NCI-H526 treated with DMSO at 0.1 percent for 48 hours (cell line): ENCODE results near the gene HS6ST3.

ENCODE experiments used
- DNase-seq: peaks from one replicate; lab custom pipeline; 2025; lab: John Stamatoyannopoulos, UW

The HS6ST3 gene

DNA sequence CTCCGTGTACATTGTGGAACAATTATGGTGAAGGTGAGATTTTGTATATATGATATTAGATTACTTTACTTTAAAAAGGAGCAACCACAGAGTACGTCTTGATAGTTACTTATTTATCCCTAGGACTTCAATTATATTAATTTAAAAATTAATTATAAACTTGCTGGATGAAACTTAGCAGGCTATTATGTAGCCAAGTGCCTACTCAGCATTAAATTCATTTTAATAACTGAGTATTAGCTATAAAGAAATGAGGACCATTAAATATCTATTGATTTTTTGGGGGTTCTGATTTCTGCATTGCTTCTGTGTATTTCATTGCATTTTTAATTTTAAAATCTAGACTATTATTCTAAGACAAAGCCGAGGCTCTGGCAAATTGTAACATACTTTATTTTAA lies 109.4 kb downstream of the HS6ST3 start:
- no peak for DNase-seq

DNA sequence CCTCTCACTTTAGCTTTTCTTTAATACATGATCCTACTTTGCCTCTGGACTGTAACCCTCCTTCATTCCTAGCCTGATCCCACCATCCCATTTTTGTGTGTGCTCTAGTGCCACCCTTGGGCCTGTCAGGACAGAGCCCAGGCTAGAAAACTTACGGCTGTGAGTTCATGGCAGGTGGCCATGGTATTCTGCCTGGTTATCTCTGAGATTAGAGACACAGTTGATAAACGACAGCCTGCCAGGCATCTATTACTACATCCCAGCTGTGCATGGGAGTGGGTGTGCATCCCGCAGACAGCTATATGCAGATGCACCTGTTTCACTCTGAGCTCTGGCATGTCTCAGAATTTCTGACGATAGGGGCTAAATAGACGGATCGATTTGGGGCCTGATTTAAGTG lies 110.9 kb downstream of the HS6ST3 start:
- DNase-seq: no peak

DNA sequence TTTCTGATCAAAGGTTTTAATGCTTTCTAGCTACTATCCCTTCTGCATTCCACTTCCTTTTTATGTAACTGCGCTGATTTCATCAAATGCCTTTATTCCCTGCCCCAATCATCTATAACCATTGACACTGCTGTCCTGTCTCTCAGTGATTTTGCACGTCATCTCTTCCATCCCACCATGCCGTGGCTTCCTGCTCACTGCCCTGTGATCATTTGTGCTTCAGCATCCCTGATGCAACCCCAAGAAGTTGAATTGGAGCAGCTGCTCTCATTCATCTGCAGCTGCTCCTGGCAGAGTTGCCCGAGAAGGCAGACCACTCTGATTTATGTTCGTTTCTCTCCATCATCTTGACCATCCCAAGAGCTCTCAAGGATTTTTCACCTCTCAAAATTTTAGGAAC lies 112.4 kb downstream of the HS6ST3 start:
- DNase-seq: no peak

DNA sequence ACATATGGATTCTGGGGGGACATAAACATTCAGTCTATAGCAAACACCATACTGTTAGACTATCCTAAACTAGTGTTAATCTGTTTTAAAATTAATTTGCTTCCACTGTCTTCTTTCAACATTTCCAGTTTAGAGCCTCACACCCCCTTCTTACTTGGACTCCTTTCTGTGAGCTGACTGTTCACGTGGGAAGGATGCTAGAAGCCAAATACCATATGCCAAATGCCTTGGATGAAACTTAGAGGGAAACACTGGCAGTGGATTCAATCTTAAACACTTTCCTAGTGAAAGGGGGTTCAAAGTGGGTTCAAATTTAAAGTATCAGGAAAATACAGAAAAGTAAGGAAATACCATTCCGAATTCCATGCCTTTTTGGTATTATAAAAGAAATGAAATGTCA lies 113.6 kb downstream of the HS6ST3 start:
- no peak for DNase-seq

DNA sequence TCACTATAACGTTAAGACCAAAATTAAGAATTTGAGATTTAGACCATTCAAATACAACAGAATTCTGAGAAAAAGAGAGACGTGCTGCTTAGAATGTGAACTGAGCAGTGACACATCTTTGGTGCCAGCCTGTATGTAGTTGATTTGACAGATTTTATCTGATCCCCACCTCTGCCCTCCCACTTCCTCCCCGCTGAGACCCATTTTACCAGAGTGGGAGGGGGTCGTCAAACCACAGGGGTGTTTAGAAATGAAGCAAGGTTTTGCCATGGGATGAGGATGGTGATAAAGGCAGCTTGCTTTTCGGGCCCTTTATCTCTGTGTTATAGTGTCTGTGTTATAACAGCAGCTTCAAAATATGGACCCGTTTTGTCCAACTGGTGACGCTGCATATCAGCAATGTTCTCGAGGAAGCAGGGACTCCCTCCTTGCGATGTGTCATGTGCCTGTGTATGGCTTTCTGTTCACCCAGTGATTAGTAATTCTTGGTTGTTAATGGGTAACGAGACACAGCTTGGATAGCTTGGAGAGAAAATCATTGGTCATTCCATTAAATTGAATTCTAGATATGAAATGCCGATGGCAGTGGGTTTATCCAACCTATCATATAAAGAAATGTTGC lies 125.0 kb downstream of the HS6ST3 start:
- DNase-seq: no peak

DNA sequence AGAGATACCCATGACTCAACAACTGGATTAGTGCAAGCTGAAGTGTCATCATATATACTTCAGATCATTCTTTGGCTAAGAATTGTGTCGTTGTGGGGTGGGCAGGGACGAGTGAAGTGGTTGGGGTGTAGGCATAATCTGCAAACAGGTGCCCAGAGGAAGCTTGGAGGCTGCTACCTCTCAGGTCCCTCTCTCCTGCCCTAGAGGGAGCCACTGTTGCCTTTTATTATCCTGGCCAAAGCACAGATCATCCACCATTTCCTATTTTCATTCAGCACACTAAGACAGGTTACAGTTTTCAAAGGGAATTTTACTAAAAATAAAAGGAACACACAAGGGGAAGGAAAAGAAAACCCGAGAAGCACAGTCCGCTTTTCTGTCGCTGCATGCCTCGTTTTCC lies 126.6 kb downstream of the HS6ST3 start:
- DNase-seq: no peak

DNA sequence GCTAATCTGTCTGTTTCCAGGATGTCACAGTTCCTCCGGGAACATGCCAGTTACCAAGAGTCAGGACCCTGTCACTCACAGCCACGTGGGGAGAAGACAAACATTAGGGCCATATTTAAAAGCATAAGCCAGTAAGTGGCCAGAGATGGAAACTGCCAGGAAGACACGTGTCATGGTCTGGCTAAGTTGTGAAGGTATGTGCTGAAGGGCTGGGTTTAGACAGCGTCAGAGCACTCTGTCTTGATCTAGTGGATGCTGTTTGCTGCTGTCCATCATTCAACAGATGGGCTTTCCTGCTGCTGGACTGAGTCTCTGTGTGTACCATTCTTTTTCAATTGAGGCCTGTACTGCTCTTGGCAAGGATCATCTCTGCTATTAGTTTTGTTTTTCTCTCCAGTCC lies 128.6 kb downstream of the HS6ST3 start:
- DNase-seq: no peak

DNA sequence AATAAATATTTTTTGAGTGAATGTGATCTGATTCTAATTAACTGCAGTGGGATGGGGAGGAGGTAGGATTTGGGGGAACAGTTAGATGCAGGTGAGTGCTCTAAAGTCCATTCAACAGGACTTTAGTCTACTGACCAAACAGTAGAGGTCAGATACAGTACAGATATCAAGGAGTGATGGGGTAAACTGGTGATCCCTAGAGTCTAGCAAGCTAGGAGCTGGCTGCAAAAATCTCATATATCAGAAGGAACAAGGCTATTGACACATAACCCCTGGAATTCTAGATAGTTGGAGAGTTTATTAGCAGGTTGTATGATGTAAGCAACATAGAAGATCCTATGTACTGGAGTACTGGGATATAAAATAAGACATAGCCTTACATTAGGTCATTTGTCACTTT lies 131.6 kb downstream of the HS6ST3 start:
- no peak for DNase-seq

DNA sequence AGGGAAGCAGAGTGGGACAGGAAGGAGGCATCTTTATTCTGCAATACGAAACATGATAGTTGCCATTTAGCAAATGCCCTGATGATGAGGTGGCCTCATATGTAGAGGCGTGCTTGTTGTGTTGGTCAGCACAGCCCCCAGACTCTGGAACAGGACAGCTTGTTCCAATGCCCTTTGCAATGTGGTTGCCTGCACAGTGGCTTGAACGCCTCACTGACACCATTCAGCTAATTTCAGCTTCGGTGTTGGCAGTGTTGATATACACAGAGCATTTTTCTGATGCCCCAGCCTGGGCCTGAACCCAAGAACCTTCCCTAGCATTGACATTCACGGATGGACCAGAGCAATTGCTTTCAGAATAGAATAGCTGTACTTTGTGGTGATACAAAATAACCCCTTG lies 133.3 kb downstream of the HS6ST3 start:
- DNase-seq: no peak

DNA sequence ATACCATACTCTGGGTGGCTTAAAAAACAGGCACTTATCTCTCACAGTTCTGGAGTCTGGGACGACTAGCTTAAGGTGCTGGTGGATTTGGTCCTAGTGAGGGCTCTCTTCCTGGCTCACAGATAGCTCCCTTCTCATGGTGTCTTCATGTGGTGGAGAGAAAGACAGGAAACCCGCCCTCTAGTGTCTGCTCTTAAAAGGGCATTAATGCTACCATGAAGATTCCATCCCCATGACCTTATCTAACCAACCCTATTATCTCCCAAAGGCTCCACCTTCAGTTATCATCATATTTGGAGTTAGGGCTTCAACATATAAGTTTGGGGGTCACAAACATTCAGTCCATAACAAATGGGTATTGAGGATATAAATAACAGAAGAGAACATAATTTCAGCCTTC lies 139.4 kb downstream of the HS6ST3 start:
- peak; percentile 41 for DNase-seq

DNA sequence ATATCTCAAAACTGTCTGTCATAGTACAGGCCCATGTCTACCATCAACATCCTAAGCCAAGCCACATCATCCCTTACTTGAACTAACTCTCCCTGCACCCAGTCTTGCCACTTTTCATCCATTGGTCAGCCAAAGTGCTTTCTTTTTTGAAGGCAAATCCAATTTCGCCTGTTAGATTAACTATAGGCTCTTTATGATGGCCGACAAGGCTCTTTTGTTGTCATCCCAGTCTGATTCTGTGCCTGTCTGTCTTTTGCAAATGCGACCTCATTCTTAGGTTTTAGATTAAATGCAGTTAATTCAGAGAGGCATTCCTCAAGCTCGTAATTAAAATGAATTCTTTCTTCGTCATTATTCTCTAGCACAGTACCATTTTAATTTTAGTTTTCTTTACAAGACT lies 148.3 kb downstream of the HS6ST3 start:
- DNase-seq: no peak

DNA sequence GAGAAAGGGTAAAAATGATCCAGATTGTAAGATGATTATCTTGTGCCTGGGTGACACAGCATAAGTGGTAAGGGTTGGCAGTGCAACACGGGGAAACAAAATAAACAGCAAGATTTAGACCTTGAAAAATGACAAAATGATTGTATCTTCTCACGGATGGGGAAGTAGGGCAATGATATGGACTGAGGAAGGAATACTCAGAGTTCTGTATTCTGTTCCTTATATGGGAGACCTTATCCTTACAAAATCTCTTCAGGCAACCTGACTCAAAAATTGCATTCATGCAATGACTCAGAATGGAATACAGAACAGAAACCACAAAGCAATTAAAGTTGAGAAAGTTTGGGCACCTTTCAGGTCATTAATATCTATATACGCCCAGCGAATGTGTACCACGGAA lies 149.0 kb downstream of the HS6ST3 start:
- peak; percentile 74 for DNase-seq

DNA sequence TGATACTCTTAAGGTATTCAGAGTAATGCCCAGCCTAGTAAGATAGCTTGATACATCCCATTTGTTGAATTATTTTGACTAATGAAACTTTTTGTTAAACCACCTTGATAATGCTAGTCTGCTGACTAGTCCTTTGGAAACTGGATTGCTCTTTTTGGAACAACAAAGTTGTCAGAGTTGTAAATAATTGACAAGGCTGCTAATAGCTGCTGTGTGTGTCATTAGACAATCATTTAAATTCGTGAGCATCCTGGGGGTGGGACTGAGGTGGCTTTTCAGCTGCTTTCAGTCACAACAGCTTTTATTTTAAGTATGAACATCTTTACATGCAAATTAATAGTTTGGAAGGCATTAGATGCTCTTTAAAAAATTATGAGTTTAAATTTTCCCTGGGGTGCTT lies 153.5 kb downstream of the HS6ST3 start:
- no peak for DNase-seq

DNA sequence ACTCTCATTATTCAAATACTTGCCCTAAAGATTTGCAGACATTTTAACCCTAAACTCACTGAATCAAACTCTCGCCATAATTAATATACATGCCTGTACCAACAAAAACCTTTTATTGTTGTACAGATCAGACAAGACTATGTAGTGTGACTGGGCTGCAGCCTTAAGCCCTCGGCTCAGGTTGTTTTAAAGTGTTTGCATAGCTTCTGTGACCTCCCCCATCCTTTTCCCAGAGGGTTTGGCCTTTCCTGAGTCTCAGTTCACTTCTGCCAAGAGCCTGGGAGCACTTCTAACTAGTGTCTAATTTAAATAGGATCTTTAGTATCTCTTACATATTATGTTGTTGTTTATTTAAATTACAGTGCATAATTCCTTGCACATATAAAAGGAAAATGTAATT lies 158.2 kb downstream of the HS6ST3 start:
- no peak for DNase-seq

DNA sequence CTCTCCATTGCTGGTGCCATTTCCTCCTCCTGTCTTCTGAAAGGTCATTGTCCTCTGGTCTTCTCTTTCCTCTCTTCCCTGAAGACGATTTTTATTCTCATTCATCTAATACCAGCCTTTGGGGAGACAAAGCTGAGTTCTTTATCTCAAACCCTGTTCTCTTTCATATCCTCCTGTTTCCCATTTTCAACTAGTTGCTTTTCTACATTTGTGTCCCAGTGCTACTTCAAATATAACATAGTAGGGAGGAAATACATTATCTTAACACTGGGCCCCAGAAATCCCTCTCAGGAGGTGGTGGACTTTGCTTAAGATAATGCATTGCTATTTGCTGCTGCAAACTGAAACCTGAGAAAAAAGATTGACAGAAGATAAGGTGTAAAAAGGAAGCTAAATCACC lies 159.1 kb downstream of the HS6ST3 start:
- no peak for DNase-seq

DNA sequence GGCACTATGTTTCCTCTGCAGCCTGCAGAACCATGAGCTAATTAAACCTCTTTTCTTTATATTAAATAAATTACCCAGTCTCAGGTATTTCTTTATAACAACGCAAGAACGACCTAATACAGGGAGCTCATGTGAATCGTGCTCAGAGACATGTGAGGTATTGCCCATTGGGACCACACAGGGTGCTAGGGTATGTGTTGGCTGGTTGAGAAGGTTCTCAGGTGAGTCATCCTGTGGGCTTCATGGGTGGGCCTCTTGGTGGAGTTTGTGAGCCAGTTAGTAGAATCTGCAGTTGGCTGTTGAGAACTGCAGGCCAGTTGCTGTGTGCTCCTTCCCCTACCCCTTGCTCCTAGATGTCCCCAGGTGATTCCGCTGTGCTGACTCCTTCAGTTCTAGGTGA lies 163.0 kb downstream of the HS6ST3 start:
- no peak for DNase-seq

DNA sequence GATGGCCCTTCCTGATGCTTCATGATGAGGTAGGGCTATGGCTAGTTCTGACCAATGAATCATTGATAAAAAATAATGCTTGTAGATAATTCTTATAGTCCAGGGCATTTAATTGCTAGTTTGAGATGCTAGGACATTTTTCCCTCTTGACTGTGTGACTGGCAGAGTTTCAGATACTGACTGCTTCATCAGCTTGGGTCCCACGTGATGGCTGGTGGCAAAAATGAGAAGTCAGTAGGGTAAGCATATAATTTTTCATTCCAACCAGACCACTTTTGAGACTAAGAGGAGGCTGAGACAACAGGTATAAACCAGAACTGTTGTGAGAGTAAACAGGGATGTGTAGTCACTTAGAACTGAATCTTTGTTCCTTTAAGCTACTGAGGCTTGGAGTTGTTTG lies 183.3 kb downstream of the HS6ST3 start:
- DNase-seq: no peak

DNA sequence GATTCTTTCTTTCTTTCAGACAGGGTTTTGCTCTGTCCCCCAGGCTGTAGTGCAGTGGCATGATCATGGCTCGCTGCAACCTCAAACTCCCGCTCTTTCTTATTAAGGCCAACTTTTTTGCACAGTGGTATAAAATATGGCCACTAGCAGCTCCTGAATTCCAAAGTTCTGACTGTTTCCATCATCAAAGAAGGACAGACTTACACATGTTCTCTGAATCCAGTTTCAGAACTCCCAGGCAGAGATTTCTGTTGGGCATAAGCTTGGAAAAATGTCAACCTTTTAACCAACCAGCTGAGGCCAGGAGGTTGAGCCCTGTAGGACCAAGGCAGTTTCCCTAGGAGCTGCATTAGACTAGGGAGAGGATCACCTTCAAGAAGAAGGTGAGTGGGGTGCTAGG lies 184.1 kb downstream of the HS6ST3 start:
- no peak for DNase-seq

DNA sequence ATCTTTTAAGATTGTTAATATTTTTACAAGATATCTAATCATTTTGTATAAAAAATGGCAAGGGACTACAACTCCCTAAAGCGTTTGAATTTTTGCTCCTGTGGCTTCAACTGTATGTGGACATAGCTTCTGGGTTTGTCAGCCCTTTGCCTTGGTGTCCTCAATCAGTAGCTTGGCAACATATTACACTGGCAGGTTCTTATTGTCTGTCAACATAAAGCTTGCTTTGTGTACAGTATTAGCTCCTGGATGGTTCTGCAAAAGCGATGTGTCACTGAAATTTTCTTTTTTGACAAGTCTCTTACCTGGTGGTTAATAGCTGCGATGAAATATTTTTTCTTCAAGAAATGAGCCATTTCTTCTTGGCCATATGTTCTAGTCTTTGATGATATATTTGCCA lies 190.0 kb downstream of the HS6ST3 start:
- peak; percentile 20 for DNase-seq

DNA sequence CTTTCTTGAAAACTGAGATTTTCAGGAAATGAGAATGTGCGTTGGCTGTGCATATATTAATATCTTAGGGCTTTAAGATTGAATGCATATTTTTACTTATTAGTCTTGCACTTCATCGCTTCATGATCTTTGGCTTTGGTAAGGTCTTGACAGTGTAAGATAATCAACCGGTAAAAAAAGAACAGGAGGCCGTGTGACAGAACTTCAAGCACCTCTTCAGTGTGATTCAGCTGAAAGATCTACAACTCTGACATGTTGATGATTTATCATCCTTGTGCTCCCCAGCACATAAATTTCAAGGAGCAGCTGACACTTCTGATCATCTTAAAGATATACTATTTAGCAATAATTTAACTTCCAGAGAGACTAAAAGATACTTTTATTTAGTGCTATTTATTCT lies 195.1 kb downstream of the HS6ST3 start:
- no peak for DNase-seq

DNA sequence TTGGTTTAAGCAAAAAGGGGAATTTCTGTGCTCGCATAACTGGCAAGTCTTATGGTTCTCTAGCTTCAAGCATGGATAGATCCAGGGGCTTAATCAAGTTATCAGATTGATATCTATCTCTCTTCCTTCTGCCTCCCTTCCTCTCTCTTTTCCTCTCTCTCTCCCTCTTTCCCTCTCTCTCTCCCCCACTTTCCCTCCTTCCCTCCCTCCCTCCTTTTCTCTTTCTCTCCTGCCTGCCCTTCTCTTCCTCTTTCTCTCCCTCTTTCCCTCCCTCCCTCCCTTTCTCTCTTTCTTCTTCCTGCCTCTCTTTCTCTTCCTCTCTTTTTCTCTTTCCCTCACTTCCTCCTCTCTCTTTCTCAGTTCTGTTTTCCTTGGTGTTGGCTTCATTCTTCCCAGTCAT lies 195.8 kb downstream of the HS6ST3 start:
- no peak for DNase-seq

DNA sequence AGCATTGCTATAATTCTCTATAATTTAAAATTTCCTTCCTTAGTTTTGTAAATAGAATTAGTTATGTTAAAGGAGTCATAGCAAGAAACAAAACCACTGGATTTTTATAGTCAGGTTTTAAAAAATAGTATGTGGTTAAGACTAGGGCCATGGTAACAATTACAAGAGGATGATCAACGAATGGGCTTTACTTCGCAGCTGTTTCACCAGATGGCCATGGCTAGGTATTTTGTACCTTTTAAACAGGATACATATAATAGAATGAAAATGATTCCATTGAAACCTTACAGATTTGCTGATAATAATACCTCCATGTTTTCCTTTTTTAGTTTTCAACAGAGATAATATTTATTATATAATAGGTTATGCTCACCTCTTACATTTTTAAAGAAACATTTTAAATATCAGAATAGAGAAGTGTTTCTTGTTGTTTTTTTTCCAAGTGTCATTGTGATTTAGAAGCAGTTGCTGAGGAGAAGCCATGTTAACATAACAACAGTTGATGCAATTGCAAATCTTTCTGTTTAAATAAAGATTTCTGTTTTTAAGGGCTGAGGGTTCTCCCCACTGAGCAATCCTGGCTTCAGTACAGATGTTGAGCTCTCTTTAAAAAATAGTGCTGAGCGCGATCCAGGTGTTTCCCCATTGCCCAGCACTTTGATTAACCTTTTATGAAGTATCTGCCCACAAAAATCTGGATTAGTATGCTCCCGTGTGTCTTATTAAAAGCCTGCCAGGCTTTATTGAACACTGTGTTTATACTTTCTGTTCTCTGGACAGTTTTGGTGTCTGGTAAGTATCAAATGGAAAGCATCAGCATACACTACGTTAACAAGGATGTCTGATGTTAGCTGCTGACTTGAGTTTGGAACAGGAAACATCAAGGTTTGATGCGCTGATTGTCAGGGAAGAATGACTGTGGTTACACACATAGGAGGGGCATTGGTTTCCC lies 205.3 kb downstream of the HS6ST3 start:
- no peak for DNase-seq

DNA sequence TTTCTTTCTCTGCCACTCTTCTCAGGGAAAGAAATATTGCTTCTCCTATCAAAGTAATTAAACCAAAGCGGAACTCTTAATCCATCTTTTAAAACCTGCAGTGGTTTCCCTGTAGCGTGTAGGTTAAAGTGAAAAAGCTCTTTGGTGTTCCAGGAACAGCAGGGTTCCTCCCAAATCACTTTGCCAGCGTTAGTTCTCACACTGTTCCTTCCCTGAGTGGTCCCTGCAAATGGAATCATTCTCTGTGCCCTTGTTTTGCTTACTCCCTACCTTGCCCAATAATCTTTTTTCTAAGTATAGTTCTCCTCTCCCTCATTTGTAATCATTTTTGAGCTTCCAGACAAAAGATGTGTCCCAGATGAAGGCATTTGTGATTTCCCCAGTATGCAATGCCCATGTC lies 207.5 kb downstream of the HS6ST3 start:
- no peak for DNase-seq

DNA sequence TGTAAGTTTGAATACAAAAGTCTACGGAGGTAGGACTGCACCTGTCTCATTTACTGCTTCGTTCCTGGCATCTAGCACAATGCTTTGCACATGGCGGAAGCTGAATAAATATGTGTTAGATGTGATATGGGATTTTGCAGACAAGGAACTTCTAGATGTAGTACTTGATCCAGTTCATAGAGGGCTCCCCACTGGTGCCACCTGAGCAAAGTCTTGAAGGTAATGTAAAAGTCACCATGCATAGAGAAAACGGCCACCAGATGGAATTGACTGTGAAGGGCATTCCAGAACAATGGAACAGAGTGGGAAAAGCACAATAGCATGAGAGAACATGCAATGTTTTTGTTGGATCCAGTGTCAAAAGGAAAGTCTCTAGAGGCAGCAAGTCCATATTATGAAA lies 209.3 kb downstream of the HS6ST3 start:
- DNase-seq: no peak
